GM18861 (cell line): Measurements from ENCODE around the gene FSCN2.

Source experiments
- ATAC-seq: cut with Tn5 transposase; IDR thresholded peaks from one replicate; pipeline ENCODE4 v1.9.1; 2021; ENCODE audit not compliant: unreplicated experiment

Gene FSCN2, protein sequence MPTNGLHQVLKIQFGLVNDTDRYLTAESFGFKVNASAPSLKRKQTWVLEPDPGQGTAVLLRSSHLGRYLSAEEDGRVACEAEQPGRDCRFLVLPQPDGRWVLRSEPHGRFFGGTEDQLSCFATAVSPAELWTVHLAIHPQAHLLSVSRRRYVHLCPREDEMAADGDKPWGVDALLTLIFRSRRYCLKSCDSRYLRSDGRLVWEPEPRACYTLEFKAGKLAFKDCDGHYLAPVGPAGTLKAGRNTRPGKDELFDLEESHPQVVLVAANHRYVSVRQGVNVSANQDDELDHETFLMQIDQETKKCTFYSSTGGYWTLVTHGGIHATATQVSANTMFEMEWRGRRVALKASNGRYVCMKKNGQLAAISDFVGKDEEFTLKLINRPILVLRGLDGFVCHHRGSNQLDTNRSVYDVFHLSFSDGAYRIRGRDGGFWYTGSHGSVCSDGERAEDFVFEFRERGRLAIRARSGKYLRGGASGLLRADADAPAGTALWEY

GRCh38 chr17:81527591-81528383 is at the start of gene FSCN2:
FSCN2 (plus strand) TSS chr17:81528377; CDS start chr17:81528532, 155 bp downstream.
- no peak for ATAC-seq

- no peak for ATAC-seq
These were observed 48.8 kb upstream of the FSCN2 start for GRCh38 chr17:81479175-81480071.

DNA sequence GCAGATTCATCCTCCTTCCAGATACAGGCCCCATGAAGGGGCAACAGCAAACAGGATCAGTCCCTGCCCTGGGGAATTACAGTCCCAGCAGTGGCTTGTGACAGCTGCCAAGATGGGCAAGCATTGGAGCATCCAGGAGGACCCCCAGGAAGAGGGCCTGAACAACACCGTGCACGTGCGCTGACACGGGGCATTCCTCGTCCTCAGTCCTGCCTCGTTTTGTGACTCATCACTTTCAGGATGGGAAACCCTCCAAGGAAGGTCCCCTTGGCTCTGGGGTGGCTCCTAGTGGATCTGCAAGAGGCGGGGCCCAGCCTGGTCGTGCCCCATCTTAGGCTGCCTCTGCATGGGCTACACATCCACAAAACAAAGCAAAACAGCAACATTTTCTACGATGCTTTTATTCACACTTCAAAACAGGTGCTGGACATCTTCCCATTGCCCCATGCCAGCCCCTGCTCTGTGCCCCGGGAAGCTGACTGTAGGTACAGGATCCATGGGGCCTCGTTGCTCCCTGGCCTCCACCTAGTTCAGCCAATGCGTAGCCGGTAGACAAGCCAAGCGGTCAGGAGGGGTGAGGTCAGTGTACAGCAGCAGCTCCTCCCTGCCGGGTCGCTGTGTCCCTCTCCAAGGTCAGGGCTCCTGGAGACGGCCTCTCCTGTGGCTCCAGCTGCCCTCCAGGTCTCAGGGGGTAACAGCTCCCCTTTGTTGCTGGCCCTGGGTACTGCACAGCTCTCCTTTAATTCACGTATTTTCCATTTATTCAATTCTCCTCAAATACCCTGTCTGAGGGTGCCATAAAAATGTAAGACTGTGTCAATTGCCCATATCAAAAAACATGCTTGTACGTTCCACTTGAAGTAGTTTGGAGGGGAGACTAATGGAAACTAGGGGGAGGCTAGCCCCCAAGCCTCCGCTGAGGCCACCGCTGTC is 47.8 kb upstream of the FSCN2 start:
- ATAC-seq = no peak

- ATAC-seq = no peak
These were observed 46.9 kb upstream of the FSCN2 start for GRCh38 chr17:81481073-81481799.

DNA sequence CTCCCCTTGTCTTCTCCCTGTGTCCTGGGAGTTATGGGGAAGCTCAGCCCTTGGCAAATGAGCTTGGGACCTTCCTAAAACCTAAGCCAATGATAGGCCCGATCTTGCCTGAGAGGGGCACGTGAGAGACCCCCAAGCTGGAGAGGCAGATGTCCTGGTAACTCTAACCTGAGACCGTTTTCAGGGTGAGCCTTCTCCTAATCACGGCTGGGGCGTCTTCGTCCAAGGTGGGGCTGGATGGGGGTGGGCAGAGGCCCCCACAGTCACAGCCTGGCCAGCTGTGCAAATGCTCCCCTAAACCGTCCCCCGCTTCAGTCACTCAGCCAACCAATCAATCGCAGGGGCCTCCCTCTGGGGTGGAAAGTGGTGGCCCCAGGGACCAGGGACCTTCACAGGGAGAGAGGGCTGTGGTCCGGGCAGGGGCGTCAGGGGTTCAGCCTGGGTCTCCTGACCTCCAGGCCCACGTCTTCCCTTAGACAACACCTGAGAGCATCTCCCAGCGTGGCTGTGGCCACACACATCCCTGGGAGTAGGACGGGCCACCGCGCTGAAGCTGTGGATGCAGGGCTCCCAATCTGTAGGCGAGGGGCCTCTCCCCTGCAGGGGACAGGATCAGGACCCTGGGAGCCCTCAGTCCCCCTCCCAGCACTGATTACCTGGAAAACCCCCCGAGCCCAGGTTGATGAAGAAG is 46.2 kb upstream of the FSCN2 start:
- ATAC-seq = no peak

DNA sequence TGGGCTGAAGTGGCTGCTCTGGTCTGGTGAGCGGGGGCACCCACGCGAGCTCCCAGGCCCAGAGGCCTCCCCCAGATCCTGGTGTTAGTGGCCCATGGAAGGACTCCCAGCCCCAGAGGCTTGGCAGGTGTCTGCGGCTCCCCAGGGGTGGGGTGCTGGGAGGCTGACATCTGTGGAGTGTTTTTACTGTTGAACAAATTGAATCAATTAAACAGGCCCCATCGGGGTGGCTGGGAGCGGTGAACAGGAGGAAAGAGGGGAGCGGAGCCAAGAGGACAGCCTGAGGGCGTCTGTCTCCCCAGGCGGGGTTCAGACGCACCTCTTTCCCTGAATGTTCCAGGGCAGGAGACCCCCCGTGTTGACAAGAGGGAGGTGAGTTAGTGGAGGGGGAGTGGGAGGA is 45.5 kb upstream of the FSCN2 start:
- no peak for ATAC-seq

DNA sequence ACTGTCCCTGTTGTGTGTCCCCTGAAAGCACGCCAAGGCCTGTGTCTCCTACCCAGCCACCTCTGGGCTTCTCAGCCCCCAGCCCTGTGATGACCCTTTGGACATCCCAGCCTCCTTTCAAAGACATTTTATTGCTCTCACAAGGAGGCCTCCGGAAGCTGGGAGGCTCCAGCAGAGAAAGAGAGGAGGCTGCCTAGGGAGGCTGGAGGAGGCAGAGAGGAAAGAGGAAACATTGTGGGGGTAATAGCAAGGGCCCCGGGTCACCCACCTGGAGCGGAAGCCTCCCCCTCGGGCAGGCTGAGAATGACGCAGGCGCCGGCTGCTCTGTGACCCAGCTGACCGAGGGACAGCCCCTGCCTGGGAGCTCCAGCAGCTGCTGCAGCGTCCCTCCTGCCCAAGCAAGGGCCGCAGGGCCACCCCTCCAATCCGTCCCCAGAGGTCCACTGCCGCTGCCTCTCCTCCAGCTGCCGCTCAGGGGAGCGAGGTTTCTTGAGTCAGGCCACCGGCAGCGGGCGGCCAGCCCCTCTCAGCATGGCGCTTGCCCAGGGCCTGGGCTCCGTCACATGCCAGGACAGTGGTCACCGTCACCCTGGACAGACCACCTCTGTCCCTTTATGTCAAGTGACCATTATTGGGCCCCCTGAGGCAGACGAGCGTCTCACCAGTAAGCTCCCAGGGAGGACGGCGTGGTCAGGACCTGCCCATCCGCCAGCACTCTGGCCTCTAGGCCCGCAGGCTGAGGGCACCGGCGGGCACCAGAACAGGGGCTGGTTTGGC is 44.9 kb upstream of the FSCN2 start:
- ATAC-seq = no peak

GRCh38 chr17:81483862-81484194 is 44.3 kb upstream of the FSCN2 start:
- no peak for ATAC-seq

DNA sequence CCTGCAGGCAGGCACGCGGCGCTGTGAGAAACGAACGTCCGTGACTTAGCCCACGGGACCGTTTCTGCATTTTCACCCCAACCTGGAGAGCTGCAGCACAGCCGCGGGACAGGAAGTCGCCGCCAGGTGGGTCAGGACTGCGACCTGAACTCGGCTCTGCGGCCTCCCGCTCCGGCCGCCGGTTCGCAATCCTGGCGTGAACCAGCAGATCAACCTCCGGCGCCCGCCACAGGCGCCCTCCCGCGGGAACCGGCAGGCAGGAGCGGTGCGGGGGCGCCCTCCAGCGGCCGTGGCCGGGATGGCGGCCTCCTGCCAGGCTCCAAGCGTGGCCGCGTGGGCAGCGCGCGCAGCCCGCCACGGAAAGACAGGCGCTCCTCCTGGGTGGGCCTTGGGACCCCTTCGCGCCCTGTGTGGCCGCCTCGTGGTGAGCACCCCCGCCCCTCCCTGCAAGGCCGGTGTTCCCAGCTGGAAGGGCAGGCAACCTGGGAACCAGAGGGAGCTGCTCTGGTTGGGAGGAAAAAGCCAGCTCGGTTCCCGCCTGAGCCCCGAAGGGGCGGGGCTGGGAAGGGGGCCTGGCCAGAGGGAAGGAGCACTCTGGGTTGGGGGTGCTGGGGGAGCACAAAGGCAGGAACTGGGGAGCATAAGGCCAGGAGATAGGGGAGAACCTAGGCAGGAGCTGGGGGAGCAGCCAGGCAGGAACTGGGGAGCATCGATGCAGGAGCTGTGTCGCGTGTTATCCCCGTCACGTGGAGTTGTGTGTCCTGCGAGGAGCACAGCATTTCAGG is 43.8 kb upstream of the FSCN2 start:
- ATAC-seq = peak; percentile 56

GRCh38 chr17:81486199-81486810 is 41.9 kb upstream of the FSCN2 start:
- no peak for ATAC-seq

DNA sequence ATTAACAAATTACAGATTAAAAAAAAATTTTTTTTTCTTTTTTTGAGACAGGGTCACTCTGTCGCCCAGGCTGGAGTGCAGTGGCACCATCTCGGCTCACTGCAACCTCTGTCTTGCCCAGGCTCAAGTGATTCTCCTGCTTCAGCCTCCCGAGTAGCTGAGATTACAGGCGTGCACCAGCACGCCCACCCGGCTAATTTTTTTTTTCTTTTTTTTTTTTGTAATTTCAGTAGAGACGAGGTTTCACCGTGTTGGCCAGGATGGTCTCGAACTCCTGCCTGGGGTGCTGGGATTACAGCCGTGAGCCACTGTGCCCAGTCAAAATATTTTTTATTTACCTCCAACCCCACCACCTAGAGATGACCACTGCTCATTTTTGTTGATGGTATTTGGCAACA is 41.1 kb upstream of the FSCN2 start:
- ATAC-seq = no peak

DNA sequence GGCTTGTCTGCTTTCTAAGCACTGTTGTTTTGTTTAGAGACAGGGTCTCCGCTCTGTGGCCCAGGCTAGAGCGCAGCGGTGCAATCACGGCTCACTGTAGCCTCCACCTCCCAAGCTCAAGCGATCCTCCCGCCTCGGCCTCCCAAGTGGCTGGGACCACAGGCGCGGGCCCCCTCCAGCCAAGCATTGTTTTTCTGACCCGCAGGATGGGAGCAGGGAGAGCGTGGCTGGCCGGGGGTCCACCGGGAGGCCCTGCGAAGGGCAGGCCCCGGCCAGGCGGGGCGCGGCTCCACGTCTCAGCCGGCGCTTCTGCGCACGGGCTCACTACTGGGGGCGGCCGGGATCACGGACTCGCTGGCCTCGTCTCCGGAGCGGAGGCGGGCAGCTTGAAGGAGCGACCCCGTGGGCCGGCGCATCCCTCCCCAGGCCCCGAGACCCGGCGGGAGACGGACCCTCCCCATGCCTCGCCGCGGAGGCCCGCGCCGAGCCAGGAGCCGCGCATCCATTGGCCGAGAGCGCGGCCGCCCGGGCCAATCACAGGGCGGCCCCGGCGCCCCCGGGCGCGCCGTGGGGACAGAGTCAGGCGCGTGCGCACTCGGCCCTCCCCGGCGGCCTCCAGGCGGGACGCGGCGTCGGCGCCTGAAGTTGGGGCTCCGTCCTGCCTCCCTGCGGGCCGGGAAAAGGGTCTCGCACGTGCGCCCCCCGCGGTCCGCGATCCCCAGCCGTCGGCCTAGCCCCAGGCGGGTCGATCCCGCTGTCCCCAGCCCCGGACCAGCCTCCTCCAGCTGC is 40.5 kb upstream of the FSCN2 start:
- ATAC-seq = no peak

DNA sequence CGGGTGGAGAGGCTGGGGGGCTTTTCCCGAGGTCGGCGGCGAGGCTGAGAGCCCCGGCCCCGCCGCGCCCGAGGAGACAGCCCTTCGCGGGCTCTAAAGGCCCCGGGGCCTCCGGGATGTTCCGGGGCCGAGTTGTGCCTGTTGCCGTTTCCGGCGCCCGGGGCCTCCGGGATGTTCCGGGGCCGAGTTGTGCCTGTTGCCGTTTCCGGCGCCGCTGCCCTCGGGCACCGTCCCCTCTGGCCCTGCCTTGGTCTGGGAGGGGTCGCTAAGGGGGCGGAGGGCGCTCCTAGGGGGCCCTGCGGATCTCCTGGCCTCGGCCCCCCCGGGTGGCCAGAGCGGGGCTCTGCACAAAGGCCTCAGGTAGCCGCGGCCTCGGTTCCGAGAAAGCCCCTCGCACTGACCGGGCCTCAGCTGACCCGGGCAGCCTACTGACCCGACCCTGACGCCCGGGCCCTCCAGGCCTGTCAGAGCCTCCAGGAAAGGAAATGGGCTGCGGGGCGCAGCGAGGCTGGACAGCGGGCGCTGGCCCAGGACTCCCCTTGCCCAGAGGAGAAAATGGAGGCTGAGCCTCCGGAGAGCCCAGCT is 39.8 kb upstream of the FSCN2 start:
- no peak for ATAC-seq

- ATAC-seq = no peak
These were observed 38.9 kb upstream of the FSCN2 start for GRCh38 chr17:81489012-81489997.
